Measurements from ENCODE around the gene IFRD2. TPM values are rescaled to one million over a fixed set of nuclear protein-coding genes. Genes with fewer than 3 reads are reported as not detected.
A peak's percentile ranks its signal among the peaks of the same experiment; 100 is the strongest.

Gene IFRD2
- total and polyA plus RNA-seq, 2 of the 13 experiments (the other 11 are each of a cell fraction or from before 2014, with no cell fraction given) = 32.8 to 96.1 TPM

- DNase-seq (ENCODE audit: low spot score) = peak; percentile 91
- H4K20me1 ChIP-seq (ENCODE audit: insufficient read depth, low read length) = no peaks in the 10 kb centered on the region; the same call in 1 of the 2 replicates
- FAIRE-seq = peak; percentile 96
- H3K27me3 ChIP-seq (ENCODE audit: control insufficient read depth in 1 of 2, insufficient read depth in 2 of 2, low read length in 2 of 2) = no peaks in the 10 kb centered on the region; a peak in 1 of 5 replicates
- H3K9me3 ChIP-seq (ENCODE audit: low read length) = no peaks in the 10 kb centered on the region
- H3K27ac ChIP-seq (ENCODE audit: extremely low read length, insufficient read depth, low read length) = peak overlapping the region; percentile 88
- peak overlapping the region; percentile 94 for H3K9ac ChIP-seq (ENCODE audit: insufficient read depth, low read depth, low read length)
- peak overlapping the region; percentile 98 for H3K4me2 ChIP-seq (ENCODE audit: low read depth, low read length)
- ATAC-seq = peak; percentile 27
- no TSS peak for BruUV-seq (replicated peaks)
- intact Hi-C loops (cut with micrococcal nuclease; ENCODE audit: unreplicated experiment) (loop anchor here (5.0 kb wide), 2 partner anchors 44 to 79 kb away; partner anchors contain the start of gene GNAT1), in situ Hi-C loops (cut with HindIII; ENCODE audit: extremely low pct_ligation_motif_present, low pct_unique_long_range_greater_than_20kb) (loop anchor here (5.0 to 10.0 kb wide), 2 partner anchors 44 to 77 kb away; partner anchors contain the start of gene GNAT1)
- no peak overlapping the region for H2AFZ ChIP-seq (ENCODE audit: low read length)
- H3K4me3 ChIP-seq (replicated peaks in 1 of 3; ENCODE audit: insufficient read depth in 1 of 3, low read depth in 2 of 3, low read length in 3 of 3) = peak overlapping the region; percentile 71 to 88 (median 83)
- peaks cover 70% of the 10 kb centered on the region for H3K4me1 ChIP-seq (ENCODE audit: insufficient read depth, low read length)
- H3K36me3 ChIP-seq (replicated peaks in 1 of 2; ENCODE audit: control insufficient read depth in 1 of 2, insufficient read depth in 2 of 2, low read length in 2 of 2) = peaks cover 9 to 21% of the 10 kb centered on the region in 2 experiments
- ChIA-PET CTCF (ENCODE audit: low intra/inter-chr PET ratio, low total read pairs) (interaction anchor here (1.2 to 6.4 kb wide), 4 partner anchors 12 to 77 kb away, joined by 3 to 81 read pairs (median 34); no protein-coding TSS in a partner anchor), POLR2A (interaction anchor here (0.5 to 5.5 kb wide), 20 partner anchors 7 to 370 kb away, joined by 3 to 155 read pairs (median 8); partner anchors contain the start of genes GNAI2, HYAL2, HYAL3 and IFRD2)
- H3K79me2 ChIP-seq (ENCODE audit: insufficient read depth, low read length) = peaks cover 33% of the 10 kb centered on the region
- 6% methylated on average over 9 of the region's 10 CpGs for WGBS (ENCODE audit: low lambda C conversion rate)
- peak; percentile 57; the same call in 1 of the 2 replicates for TF ChIP-seq ZNF746 (CRISPR knock-in tag; IDR thresholded peaks at IDR 0.05)
- TF ChIP-seq ARID4A (CRISPR knock-in tag; IDR thresholded peaks at IDR 0.05; ENCODE audit: borderline replicate concordance) = peak; percentile 14; the same call in 1 of the 2 replicates
- 0 out of 2 replicates have a peak, but pooled peaks have one; percentile 20 for TF ChIP-seq PPARG (CRISPR knock-in tag; conservative IDR thresholded peaks at IDR 0.05)
- TF ChIP-seq ZNF318 (CRISPR knock-in tag; IDR thresholded peaks at IDR 0.05) = no peak
- TF ChIP-seq MTF2 (CRISPR knock-in tag; IDR thresholded peaks at IDR 0.05; ENCODE audit: borderline replicate concordance) = no peak
- no peak for TF ChIP-seq NKX3-1 (CRISPR knock-in tag; IDR thresholded peaks at IDR 0.05)
- no peak for TF ChIP-seq ZC3H13 (CRISPR knock-in tag; IDR thresholded peaks at IDR 0.05)
- TF ChIP-seq MED13 (CRISPR knock-in tag; IDR thresholded peaks at IDR 0.05) = 0 out of 2 replicates have a peak, but pooled peaks have one; percentile 18
- peak; percentile 63; the same call in 1 of the 2 replicates for TF ChIP-seq MTA1 (CRISPR knock-in tag; IDR thresholded peaks at IDR 0.05; ENCODE audit: borderline replicate concordance)
- TF ChIP-seq RBM39 (IDR thresholded peaks at IDR 0.05; ENCODE audit: low read depth, low read length, poor library complexity, severe bottlenecking) = peak; percentile 12
Measured at GRCh38 chr3:50271314-50271936, 20.8 kb downstream of the IFRD2 start.

Measured in HepG2 (cell line).